ENCODE results near the gene XYLT2. TPM values are rescaled to one million over a fixed set of nuclear protein-coding genes. Genes with fewer than 3 reads are reported as not detected.

Gene XYLT2
- total and polyA plus RNA-seq, 2 of the 13 experiments (the other 11 are each of a cell fraction or from before 2014, with no cell fraction given) = 17.0 to 22.1 TPM

DNA sequence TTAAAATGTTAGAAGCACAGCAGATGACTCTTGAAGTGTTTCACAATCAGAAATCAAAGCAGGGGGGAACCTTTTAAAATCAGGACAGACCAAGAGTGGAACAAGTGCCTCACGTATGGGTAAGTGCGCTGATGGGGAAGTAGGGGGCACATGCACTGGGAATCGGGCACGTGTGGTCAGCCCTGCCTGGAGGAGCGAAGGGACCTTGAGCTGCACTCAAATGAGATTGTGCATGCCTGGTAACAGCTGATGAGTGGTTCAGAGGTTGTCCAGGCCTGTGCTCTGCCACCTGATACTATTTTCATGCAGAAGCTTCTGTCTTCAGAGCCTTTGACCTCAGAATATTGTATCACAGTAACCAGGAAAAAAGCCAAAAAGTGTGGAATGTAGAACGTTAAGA, 13.7 kb upstream of the XYLT2 start:
- no peak overlapping the region for H3K4me3 ChIP-seq (replicated peaks in 1 of 3; ENCODE audit: insufficient read depth in 1 of 3, low read depth in 2 of 3, low read length in 3 of 3)
- ChIA-PET CTCF (ENCODE audit: low intra/inter-chr PET ratio, low total read pairs) (no interaction called here), POLR2A (no interaction called here)
- H3K9me3 ChIP-seq (ENCODE audit: low read length) = no peaks in the 10 kb centered on the region
- no peaks in the 10 kb centered on the region for H3K79me2 ChIP-seq (ENCODE audit: insufficient read depth, low read length)
- no peak overlapping the region for H3K9ac ChIP-seq (ENCODE audit: insufficient read depth, low read depth, low read length)
- no peak overlapping the region for H3K27ac ChIP-seq (ENCODE audit: extremely low read length, insufficient read depth, low read length)
- no peak for FAIRE-seq
- no peak overlapping the region for H3K4me2 ChIP-seq (ENCODE audit: low read depth, low read length)
- H3K36me3 ChIP-seq (replicated peaks in 1 of 2; ENCODE audit: control insufficient read depth in 1 of 2, insufficient read depth in 2 of 2, low read length in 2 of 2) = no peaks in the 10 kb centered on the region
- 0 out of 2 replicates have a peak, but pooled peaks cover 5% of the 10 kb centered on the region for H3K4me1 ChIP-seq (ENCODE audit: insufficient read depth, low read length)
- no peak overlapping the region for H2AFZ ChIP-seq (ENCODE audit: low read length)
- in situ Hi-C loops (cut with HindIII; ENCODE audit: extremely low pct_ligation_motif_present, low pct_unique_long_range_greater_than_20kb) (no loop called here), intact Hi-C loops (cut with micrococcal nuclease; ENCODE audit: unreplicated experiment) (no loop called here)
- BruUV-seq (replicated peaks) = no TSS peak
- TF ChIP-seq BHLHE40 (IDR thresholded peaks at IDR 0.05; ENCODE audit: low read length) (0 out of 2 replicates have a peak, but pooled peaks have one; percentile 20), TOPORS (CRISPR knock-in tag; IDR thresholded peaks at IDR 0.05) (no peak), ZNF572 (CRISPR knock-in tag; IDR thresholded peaks at IDR 0.05) (no peak), TSC22D2 (CRISPR knock-in tag; IDR thresholded peaks at IDR 0.05; ENCODE audit: borderline replicate concordance) (no peak), MAFF (IDR thresholded peaks at IDR 0.05; ENCODE audit: low read depth, low read length) (no peak), RFX5 (IDR thresholded peaks at IDR 0.05; ENCODE audit: low read depth, low read length) (peak; percentile 90), MNT (IDR thresholded peaks at IDR 0.05) (peak; percentile 85), TFAP4 (IDR thresholded peaks at IDR 0.05; ENCODE audit: borderline replicate concordance, low read depth) (peak; percentile 44; the same call in 1 of the 2 replicates)
- no peak for ATAC-seq
- peaks cover 4 to 42% of the 10 kb centered on the region in 2 experiments; a peak in 4 of 5 replicates for H3K27me3 ChIP-seq (ENCODE audit: control insufficient read depth in 1 of 2, insufficient read depth in 2 of 2, low read length in 2 of 2)
- 26% methylated on average over 6 of the region's 6 CpGs for WGBS (ENCODE audit: low lambda C conversion rate)
- H4K20me1 ChIP-seq (ENCODE audit: insufficient read depth, low read length) = no peaks in the 10 kb centered on the region
- DNase-seq (ENCODE audit: low spot score) = no peak

All from HepG2 (cell line).